ENCODE data around the gene LAYN. TPM values are rescaled to one million over a fixed set of nuclear protein-coding genes. Genes with fewer than 3 reads are reported as not detected.

Gene LAYN
- total and polyA plus RNA-seq, 7 donors, result 1.4 to 65.8 (median 36.0) TPM

GRCh38 chr11:111603611-111604130 lies 63.2 kb downstream of the LAYN start:
- Histone ChIP-seq H3K4me1 (peaks cover 0 to 63% (median 40%) of the 10 kb centered on the region in 4 donors), H3K27ac (peak overlapping the region; percentile 95 to 98 (median 98)), H3K27me3 (no peaks in the 10 kb centered on the region), H3K4me3 (peak overlapping the region; percentile 86 to 92 (median 91)), H3K9me3 (no peaks in the 10 kb centered on the region), H3K36me3 (no peaks in the 10 kb centered on the region)
- 12 to 15% methylated on average over 7 of the region's 7 CpGs for WGBS, 2 donors
- intact Hi-C loops (cut with DNase I), result loop anchor here (5.0 to 10.0 kb wide), 2 partner anchors 239 to 371 kb away; no protein-coding TSS in a partner anchor
- TF ChIP-seq POLR2AphosphoS5 (IDR thresholded peaks at IDR 0.05) (no peak), POLR2A (IDR thresholded peaks at IDR 0.05) (no peak), CTCF (IDR thresholded peaks at IDR 0.05) (no peak), EP300 (IDR thresholded peaks at IDR 0.05) (no peak)
- no peak for DNase-seq

GRCh38 chr11:111604392-111605009 lies 64.0 kb downstream of the LAYN start:
- intact Hi-C loops (cut with DNase I), result loop anchor here (5.0 to 10.0 kb wide), 2 partner anchors 238 to 370 kb away; no protein-coding TSS in a partner anchor
- no peaks in the 10 kb centered on the region for H3K9me3 ChIP-seq
- no peaks in the 10 kb centered on the region for H3K27me3 ChIP-seq
- WGBS, 2 donors, result 26 to 35% methylated on average over 9 of the region's 9 CpGs
- peak overlapping the region in 3 of 4 donors; percentile 8 to 91 (median 91) for H3K4me3 ChIP-seq
- no peaks in the 10 kb centered on the region for H3K36me3 ChIP-seq
- DNase-seq, result no peak
- H3K27ac ChIP-seq, result peak overlapping the region in 3 of 4 donors; percentile 97 to 98 (median 98)
- TF ChIP-seq CTCF (IDR thresholded peaks at IDR 0.05), result peak in 3 of 4 experiments; percentile 49 to 66 (median 50)
- no peak for TF ChIP-seq POLR2AphosphoS5 (IDR thresholded peaks at IDR 0.05)
- H3K4me1 ChIP-seq, result peaks cover 0 to 63% (median 40%) of the 10 kb centered on the region in 4 donors

GRCh38 chr11:111605681-111606080 lies 65.2 kb downstream of the LAYN start:
- Histone ChIP-seq H3K36me3 (no peaks in the 10 kb centered on the region), H3K27ac (no peak overlapping the region), H3K4me1 (peaks cover 0 to 63% (median 40%) of the 10 kb centered on the region in 4 donors), H3K4me3 (no peak overlapping the region), H3K9me3 (no peaks in the 10 kb centered on the region), H3K27me3 (no peaks in the 10 kb centered on the region)
- intact Hi-C loops (cut with DNase I), result loop anchor here (10.0 kb wide), 1 partner anchor 369 kb away; no protein-coding TSS in a partner anchor
- TF ChIP-seq POLR2A (IDR thresholded peaks at IDR 0.05), result no peak
- TF ChIP-seq POLR2AphosphoS5 (IDR thresholded peaks at IDR 0.05), result no peak
- no peak for TF ChIP-seq EP300 (IDR thresholded peaks at IDR 0.05)
- no peak for TF ChIP-seq CTCF (IDR thresholded peaks at IDR 0.05)
- no peak for DNase-seq
- WGBS, 2 donors, result 66 to 72% methylated on average over 4 of the region's 4 CpGs

GRCh38 chr11:111606986-111607385 lies 66.5 kb downstream of the LAYN start:
- Histone ChIP-seq H3K9me3 (no peaks in the 10 kb centered on the region), H3K36me3 (no peaks in the 10 kb centered on the region), H3K27ac (no peak overlapping the region), H3K27me3 (no peaks in the 10 kb centered on the region), H3K4me1 (peaks cover 0 to 64% (median 38%) of the 10 kb centered on the region in 4 donors), H3K4me3 (no peak overlapping the region)
- no peak for TF ChIP-seq CTCF (IDR thresholded peaks at IDR 0.05)
- no peak for TF ChIP-seq POLR2AphosphoS5 (IDR thresholded peaks at IDR 0.05)
- no peak for TF ChIP-seq POLR2A (IDR thresholded peaks at IDR 0.05)
- no peak for TF ChIP-seq EP300 (IDR thresholded peaks at IDR 0.05)
- intact Hi-C loops (cut with DNase I), result loop anchor here (10.0 kb wide), 1 partner anchor 368 kb away; no protein-coding TSS in a partner anchor
- no peak for DNase-seq
